ENCODE results near the gene LRRC58. TPM values are rescaled to one million over a fixed set of nuclear protein-coding genes. Genes with fewer than 3 reads are reported as not detected.

Gene LRRC58
- total RNA-seq, 1 experiment from 2014 or later, result 34.8 TPM

DNA sequence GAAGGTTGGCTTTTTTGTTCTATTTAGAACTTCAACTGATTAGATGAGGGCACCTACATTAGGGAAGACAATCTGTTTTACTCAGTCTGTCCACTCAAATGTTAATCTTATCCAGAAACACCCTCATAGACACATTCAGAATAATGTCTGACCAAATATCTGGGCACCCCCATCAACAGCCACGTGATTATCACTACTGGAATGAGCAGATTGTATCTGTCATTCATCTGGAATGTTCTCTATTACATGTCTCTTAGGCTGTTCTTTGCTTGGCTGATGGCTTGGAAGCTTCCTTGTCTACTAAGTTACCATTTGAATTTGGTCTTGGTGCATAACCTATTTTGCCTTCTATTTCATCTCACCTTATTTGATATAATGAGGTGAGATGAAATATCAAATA lies 15.7 kb upstream of the LRRC58 start:
- Histone ChIP-seq H3K79me2 (ENCODE audit: insufficient read depth, low read length) (no peaks in the 10 kb centered on the region), H3K36me3 (ENCODE audit: control insufficient read depth in 1 of 2, insufficient read depth in 2 of 2, low read length in 2 of 2) (no peaks in the 10 kb centered on the region), H3K4me2 (ENCODE audit: low read length) (no peak overlapping the region), H3K27ac (ENCODE audit: low read depth, low read length) (no peak overlapping the region), H4K20me1 (ENCODE audit: insufficient read depth) (no peaks in the 10 kb centered on the region), H2AFZ (ENCODE audit: low read depth, low read length, poor library complexity, severe bottlenecking) (no peak overlapping the region), H3K9me3 (ENCODE audit: control insufficient read depth in 1 of 2, insufficient read depth in 1 of 2, low read depth in 1 of 2, low read length in 2 of 2) (no peaks in the 10 kb centered on the region), H3K4me1 (ENCODE audit: control insufficient read depth in 1 of 2, insufficient read depth in 2 of 2, low read length in 2 of 2) (no peaks in the 10 kb centered on the region), H3K27me3 (ENCODE audit: insufficient read depth, low read length) (no peaks in the 10 kb centered on the region), H3K9me2 (ENCODE audit: insufficient read depth) (no peaks in the 10 kb centered on the region), H3K4me3 (replicated peaks in 1 of 2; ENCODE audit: low read depth in 1 of 2, low read length in 2 of 2) (no peak overlapping the region), H3K9ac (ENCODE audit: low read length) (no peak overlapping the region)
- no TSS peak for BruUV-seq (replicated peaks)
- TF ChIP-seq SRF (IDR thresholded peaks at IDR 0.05; ENCODE audit: low read depth), result no peak
- TF ChIP-seq POLR2AphosphoS5 (IDR thresholded peaks at IDR 0.05; ENCODE audit: low read depth, low read length), result no peak
- TF ChIP-seq, protein P1, sequence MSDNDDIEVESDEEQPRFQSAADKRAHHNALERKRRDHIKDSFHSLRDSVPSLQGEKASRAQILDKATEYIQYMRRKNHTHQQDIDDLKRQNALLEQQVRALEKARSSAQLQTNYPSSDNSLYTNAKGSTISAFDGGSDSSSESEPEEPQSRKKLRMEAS (IDR thresholded peaks at IDR 0.05), result no peak
- TF ChIP-seq CBX3 (IDR thresholded peaks at IDR 0.05; ENCODE audit: low read depth), result no peak
- intact Hi-C loops (cut with micrococcal nuclease), result no loop called here
- DNase-seq (ENCODE audit: low read depth, low spot score) (no peak), ATAC-seq (no peak)
- ChIA-PET RAD21 (ENCODE audit: low non-redundant PET in 1 of 2, low total read pairs in 2 of 2, uncharacterized antibody in 2 of 2, unreplicated experiment in 2 of 2) (no interaction called here), POLR2A (no interaction called here), CTCF (no interaction called here)

GRCh38 chr3:120364101-120364500 lies 14.9 kb upstream of the LRRC58 start:
- Histone ChIP-seq H3K79me2 (ENCODE audit: insufficient read depth, low read length) (no peaks in the 10 kb centered on the region), H4K20me1 (ENCODE audit: insufficient read depth) (no peaks in the 10 kb centered on the region), H3K36me3 (ENCODE audit: control insufficient read depth in 1 of 2, insufficient read depth in 2 of 2, low read length in 2 of 2) (no peaks in the 10 kb centered on the region), H3K4me2 (ENCODE audit: low read length) (no peak overlapping the region), H3K9me2 (ENCODE audit: insufficient read depth) (no peaks in the 10 kb centered on the region), H3K9me3 (ENCODE audit: control insufficient read depth in 1 of 2, insufficient read depth in 1 of 2, low read depth in 1 of 2, low read length in 2 of 2) (no peaks in the 10 kb centered on the region), H3K4me3 (replicated peaks in 1 of 2; ENCODE audit: low read depth in 1 of 2, low read length in 2 of 2) (no peak overlapping the region), H2AFZ (ENCODE audit: low read depth, low read length, poor library complexity, severe bottlenecking) (no peak overlapping the region), H3K27me3 (ENCODE audit: insufficient read depth, low read length) (no peaks in the 10 kb centered on the region), H3K4me1 (ENCODE audit: control insufficient read depth in 1 of 2, insufficient read depth in 2 of 2, low read length in 2 of 2) (no peaks in the 10 kb centered on the region), H3K9ac (ENCODE audit: low read length) (no peak overlapping the region), H3K27ac (ENCODE audit: low read depth, low read length) (no peak overlapping the region)
- CTCF ChIA-PET, result interaction anchor here (0.9 kb wide), 1 partner anchor 53 kb away, joined by 3 read pairs; no protein-coding TSS in a partner anchor
- POLR2A ChIA-PET, result no interaction called here
- no TSS peak for BruUV-seq (replicated peaks)
- no peak for ATAC-seq
- RAD21 ChIA-PET (ENCODE audit: low non-redundant PET in 1 of 2, low total read pairs in 2 of 2, uncharacterized antibody in 2 of 2, unreplicated experiment in 2 of 2), result no interaction called here
- no peak for DNase-seq (ENCODE audit: low read depth, low spot score)
- intact Hi-C loops (cut with micrococcal nuclease), result no loop called here
- TF ChIP-seq, protein P2, sequence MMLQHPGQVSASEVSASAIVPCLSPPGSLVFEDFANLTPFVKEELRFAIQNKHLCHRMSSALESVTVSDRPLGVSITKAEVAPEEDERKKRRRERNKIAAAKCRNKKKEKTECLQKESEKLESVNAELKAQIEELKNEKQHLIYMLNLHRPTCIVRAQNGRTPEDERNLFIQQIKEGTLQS (IDR thresholded peaks at IDR 0.05), result no peak

All from HCT116 (cell line).